ENCODE measurements around the gene PGLYRP2. TPM values are rescaled to one million over a fixed set of nuclear protein-coding genes. Genes with fewer than 3 reads are reported as not detected.

PGLYRP2 gene
- polyA plus RNA-seq, 3 donors = 0.04 TPM; not detected in 2

DNA sequence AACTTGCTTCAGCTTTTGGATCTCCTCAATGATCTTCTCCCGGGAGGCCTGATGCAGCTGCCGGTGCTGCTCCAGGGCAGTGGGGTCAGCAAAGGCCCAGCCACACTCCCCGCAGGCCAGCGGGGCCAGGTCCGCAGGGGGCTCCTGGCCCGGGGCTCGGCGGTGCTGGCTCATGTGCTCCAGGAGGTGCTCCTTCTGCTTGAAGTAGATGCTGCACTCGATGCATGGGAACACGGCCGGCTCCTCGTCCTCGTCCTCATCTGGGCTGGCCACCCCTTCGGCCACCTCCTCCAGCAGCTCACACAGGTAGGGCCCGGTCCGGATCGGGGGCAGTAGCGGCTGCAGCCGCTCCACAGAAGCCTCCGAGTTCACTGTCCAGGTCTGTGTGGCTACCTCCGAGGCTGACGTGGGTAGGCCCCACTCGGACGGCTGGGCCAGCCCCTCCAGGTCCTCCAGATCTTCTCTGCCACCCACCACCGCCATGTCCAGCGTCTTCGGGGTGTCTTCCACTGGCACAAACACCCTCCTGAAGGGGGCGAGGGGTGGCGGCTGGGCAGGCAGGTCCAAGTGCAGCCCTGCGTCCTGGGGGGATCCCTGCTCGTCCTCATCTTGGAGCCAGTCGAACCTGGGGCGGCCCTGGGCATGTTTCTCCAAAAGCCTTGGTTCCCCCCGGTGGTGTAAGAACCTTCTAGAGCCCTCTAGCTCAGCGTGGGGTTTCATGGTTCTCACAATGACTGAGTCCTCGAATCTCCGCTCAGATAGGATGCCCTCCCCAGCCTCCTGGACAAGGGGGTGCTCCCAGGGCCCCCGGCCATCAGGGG, 39.3 kb downstream of the PGLYRP2 start:
- DNase-seq = no peak

- DNase-seq = no peak
Observed at GRCh38 chr19:15439078-15439799, 40.1 kb downstream of the PGLYRP2 start.

GRCh38 chr19:15438577-15438976, 40.7 kb downstream of the PGLYRP2 start:
- no peak for DNase-seq

GRCh38 chr19:15438124-15438496, 41.2 kb downstream of the PGLYRP2 start:
- no peak for DNase-seq

DNA sequence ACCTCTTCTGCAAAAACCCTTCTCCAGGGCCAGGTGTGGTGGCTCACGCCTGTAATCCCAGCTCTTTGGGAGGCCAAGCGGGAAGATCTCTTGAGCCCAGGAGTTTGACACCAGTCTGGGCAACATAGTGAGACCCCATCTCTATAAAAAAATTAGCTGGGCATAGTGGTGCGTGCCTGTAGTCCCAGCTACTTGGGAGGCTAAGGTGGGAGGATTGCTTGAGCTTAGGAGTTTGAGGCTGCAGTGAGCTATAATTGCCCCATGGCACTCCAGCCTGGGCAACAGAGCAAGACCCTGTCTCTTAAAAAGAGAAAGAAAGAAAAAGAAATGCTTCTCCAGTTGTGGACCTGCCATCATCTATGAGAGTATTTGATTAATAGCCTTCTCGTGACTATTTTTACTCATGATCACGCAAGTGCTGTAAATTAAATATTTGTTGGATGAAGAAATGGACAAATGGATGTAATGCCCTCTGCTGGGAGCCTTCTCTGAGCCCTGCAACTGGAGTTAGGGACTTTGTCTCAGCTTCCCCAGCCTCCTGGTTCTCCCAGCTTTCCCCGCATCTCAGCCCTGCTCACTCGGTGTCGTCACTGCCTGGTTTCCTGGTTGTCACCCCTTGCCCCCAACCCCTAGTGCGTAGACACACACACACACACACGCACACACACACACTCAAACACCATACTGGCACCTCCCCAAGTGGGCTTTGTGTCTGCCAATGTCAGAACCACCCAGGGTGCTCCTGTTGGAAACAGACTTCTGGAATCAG, 41.8 kb downstream of the PGLYRP2 start:
- no peak for DNase-seq

- no peak for DNase-seq
Observed at GRCh38 chr19:15436826-15437110, 42.5 kb downstream of the PGLYRP2 start.

DNA sequence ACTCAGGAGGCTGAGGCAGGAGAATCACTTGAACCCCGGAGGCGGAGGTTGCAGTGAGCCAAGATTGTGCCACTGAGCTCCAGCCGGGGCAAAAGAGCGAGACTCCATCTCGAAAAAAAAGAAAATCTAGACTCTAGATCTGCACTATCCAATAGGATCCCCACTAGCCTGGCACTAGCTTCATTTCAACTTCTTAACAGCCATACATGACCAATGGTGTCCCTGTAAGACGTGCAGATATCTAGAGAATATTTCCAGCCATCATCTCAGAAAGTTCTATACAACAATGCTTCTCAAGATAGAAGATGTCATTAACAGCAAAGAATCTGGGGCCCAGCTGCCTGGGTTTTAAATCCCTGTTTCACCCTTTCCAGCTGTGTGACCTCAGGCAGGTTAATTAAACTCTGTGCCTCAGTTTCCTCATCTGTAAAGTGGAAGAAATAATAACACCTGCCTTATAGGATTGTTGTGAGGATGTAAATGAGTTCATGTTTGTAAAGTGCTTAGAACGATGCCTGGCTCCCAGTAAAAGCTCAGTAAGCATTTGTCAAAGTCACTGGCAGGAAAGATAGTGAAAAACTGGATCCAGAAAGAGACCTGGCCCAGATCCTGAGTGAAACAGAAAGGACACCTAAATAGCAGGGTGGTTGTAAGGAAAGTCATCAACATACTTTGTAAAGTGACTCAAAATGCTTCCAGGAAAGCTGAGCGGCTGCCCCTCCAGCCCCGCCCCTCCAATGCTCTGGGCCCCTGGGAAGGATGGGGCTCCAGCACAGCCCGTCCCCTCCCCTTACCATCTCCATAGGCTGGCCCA, 43.1 kb downstream of the PGLYRP2 start:
- no peak for DNase-seq

- no peak for DNase-seq
Observed at GRCh38 chr19:15433519-15434069, 45.7 kb downstream of the PGLYRP2 start.

DNA sequence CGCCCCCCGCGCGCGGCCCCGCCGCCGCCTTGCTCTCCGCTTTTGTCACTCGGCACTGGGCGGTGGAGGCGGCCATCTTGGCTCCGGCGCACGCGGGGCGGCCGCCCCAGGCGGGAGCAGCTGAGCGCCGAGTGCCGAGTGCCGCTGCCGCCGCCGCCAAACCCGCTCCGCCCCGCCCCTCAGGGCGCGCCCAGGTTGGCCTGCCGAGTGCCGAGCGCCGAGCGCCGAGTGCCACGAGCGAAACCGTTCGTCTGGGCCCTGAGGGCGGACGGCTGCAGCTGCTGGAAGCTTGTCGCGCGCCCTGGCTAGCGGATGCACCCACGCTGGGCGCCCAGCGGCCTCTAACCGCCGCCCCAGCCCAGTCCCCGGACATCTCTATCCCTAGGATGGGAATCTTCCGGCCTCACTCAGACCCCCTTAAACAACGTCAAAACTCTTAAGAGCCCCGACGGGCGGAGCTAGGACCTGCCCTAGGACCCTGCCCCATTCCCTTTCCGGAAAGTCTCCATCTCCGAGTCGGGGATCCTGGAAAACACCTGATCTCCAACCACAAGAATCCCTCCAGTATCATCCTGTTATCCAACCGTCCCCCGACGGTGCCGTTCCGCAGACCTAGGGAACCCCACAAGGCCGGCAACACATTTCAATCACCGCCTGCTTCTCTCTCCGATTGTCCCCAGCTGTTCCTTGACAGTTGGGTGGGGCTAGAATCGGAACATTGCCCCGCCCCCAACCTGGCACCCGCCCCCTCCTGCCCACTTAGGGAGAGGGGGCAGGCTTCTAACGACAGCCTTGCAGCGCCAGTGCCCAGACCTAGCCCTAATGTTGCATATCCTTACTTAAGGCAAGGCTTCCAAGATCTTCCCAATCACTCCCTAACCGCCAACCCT, 46.4 kb downstream of the PGLYRP2 start:
- peak; percentile 91 for DNase-seq

GRCh38 chr19:15432018-15432494, 47.2 kb downstream of the PGLYRP2 start:
- DNase-seq = no peak

GRCh38 chr19:15431396-15432017, 47.8 kb downstream of the PGLYRP2 start:
- DNase-seq = no peak

DNA sequence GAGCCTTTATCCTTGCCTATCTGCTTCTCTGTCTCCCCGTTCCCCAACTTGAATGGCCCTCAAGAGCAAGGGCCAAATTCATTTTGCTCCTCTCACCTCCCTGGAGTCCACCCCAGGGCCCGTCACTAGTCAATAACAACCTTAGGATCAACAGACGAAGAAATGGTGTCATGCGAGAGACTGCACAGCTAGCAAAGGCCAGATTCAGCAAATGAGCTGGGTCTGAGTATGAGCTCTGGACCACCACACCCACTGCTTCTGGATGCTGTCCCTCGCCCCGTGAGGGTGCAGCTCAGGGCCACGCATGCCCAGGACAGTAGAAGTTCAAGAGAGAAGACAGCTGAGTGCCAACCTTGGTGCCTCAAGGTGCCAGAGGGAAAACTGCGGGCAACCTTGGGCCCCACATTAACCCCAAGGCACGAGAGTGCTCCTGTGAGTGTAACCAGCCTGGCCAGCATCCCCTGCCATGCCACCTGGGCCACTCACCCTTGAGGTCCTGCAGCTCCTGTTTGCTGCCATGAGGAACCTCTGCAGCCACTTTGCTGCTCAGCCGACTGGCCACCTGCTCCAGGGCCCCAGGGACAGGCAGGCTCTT, 48.7 kb downstream of the PGLYRP2 start:
- DNase-seq = no peak

DNA sequence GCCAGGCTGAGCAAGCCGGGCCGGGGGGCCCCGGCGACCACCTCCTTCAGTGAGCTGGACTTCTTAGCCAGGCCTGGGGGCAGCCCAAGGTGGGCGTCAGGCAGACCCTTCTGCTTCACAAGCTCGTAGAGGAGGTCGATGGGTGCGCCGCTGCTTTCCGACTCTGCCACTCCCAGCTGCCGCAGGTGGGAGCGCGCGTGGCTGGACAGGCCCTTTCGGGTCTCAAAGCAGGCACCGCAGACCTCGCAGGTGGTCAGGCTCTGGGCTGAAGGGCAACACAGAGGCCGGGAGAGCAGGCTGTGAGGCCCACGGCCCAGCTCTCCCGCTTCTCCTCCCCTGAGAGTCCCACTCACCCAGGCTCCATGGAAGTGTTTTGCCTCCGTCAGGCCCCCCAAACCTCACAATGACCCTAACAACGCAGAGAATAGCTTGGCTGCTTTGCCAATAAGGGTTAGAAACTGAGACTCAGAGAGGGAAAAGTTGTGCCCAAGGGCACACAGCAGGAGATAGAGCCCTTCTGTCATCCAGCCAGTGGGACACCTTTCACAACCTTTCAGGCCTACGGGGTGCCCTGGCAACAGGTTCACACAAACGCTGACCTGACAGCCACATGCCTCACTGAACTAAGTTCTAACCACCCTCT, 49.4 kb downstream of the PGLYRP2 start:
- no peak for DNase-seq

- no peak for DNase-seq
Observed at GRCh38 chr19:15428956-15429824, 50.1 kb downstream of the PGLYRP2 start.

DNA sequence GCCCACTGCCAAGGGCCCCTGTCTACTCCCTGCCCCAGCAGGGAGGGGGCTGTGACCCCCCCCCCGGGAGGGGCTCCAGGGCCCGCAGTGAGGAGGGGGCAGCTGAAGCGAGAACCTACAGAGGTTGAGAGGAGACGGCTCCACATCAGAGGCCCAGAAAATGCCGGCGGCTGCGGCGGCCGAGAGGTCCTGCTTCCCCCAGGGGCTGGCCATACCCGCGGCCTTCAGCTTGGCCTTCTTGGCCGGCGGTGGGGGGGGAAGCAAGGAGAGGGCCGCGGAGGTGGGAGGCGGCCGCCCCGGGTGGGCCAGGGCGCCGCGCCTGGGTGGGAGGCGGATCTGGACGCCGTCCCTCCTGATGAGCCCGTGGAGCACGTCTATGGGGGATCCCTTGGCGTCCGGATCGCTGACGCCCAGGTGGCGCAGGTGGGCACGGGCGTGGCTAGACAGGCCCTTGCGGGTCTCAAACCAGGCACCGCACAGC, 51.3 kb downstream of the PGLYRP2 start:
- no peak for DNase-seq

DNA sequence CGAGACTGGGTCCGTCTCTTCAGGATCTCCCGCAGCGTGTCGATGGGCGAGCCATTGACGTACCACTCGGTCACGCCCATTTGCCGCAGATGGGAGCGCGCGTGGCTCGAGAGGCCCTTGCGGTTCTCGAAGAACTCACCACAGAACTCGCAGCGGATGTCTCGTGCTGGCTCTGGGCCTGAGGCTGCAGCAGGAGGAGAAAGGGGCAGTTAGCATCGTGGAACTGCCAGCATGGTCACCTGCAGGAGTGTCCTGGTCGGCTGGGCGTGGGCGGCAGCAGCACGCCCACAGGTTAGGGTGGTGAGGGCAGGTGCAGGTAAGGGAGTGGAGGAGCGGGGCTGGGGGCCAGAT, 52.0 kb downstream of the PGLYRP2 start:
- no peak for DNase-seq

GRCh38 chr19:15426485-15427349, 52.6 kb downstream of the PGLYRP2 start:
- no peak for DNase-seq

Data from renal pelvis (tissue), 4 donors.